K562 (cell line): Measurements from ENCODE around the gene GCN1. TPM values are rescaled to one million over a fixed set of nuclear protein-coding genes. Genes with fewer than 3 reads are reported as not detected.

Experiments used
- ATAC-seq: fragments of 200-7000 bp; cut with Tn5 transposase; 3 replicates; pipeline ENCODE4 v1.9.1; 2020; ENCODE audit warnings: moderate library complexity
- BruUV-seq: library from RNA; stranded (reverse); fragments of 400-500 nt; replicated peaks from 2 replicates; lab custom pipeline; 2021; lab: Mats Ljungman, UMichigan
- CTCF ChIA-PET: fragments of 300-600 bp; formaldehyde crosslinking; extraction: SDS; loops from one replicate; lab custom pipeline; 2021; ENCODE audit warnings: low intra/inter-chr PET ratio; lab: Yijun Ruan, JAX
- POLR2A ChIA-PET: fragments of 300-600, 350-650 bp; sonication (Branson Sonifier 250); formaldehyde crosslinking; extraction: SDS; loops from one replicate; lab custom pipeline; 2021; ENCODE audit warnings: antibody characterized with exemption, inconsistent platforms; lab: Yijun Ruan, JAX
- DNase-seq, 4 experiments: peaks; one replicate each; pipeline versions ENCODE4 v3.0.0 to v3.0.0-alpha.2; 2011 to 2018; ENCODE audit warnings: low spot score in 3 of 4, mixed read lengths in 3 of 4; ENCODE audit errors: extremely low read depth in 1 of 4
- FAIRE-seq: peaks from 2 replicates; lab custom pipeline; 2011; peaks lifted over from hg19 to GRCh38; lab: Jason Lieb, UNC
- H2AFZ ChIP-seq: 2 replicates; pipeline ENCODE4 v1.6.0; 2011; ENCODE audit warnings: low read depth, low read length, control low read depth, inconsistent platforms
- H3K27ac ChIP-seq: fragments of 200-600 bp; 3 replicates; pipeline ENCODE4 v1.8.0; 2011; ENCODE audit warnings: low read depth, mild to moderate bottlenecking, control low read depth, inconsistent platforms, low read length, moderate library complexity, mixed read lengths; ENCODE audit errors: extremely low read depth
- H3K27me3 ChIP-seq, 2 experiments: fragments of 300-600 bp in 1 of 2; 2 replicates in 1 of 2; 3 replicates in 1 of 2; pipeline versions ENCODE4 v1.6.0 to v1.8.0; 2011; ENCODE audit warnings: inconsistent platforms in 2 of 2, low read length in 2 of 2, mild to moderate bottlenecking in 1 of 2, mixed read lengths in 1 of 2, moderate library complexity in 1 of 2; ENCODE audit not compliant: control insufficient read depth in 2 of 2, insufficient read depth in 2 of 2
- H3K36me3 ChIP-seq: fragments of 300-600 bp; 3 replicates; pipeline ENCODE4 v1.8.0; 2011; ENCODE audit warnings: mild to moderate bottlenecking, low read length, inconsistent platforms; ENCODE audit not compliant: control insufficient read depth, insufficient read depth
- H3K4me1 ChIP-seq, 2 experiments: fragments of 200-600 bp in 1 of 2; replicated peaks in 1 of 2; 2 replicates in 1 of 2; 3 replicates in 1 of 2; pipeline versions ENCODE4 v1.5.1 to v1.8.0; 2011; ENCODE audit warnings: inconsistent platforms in 2 of 2, low read length in 2 of 2, mild to moderate bottlenecking in 1 of 2, mixed read lengths in 1 of 2, moderate library complexity in 1 of 2; ENCODE audit not compliant: control insufficient read depth in 2 of 2, insufficient read depth in 2 of 2
- H3K4me2 ChIP-seq: 2 replicates; pipeline ENCODE4 v1.6.1; 2011; ENCODE audit warnings: low read length, control low read depth, inconsistent platforms, mixed read lengths; ENCODE audit not compliant: insufficient read depth
- H3K4me3 ChIP-seq: fragments of 200-600 bp; sonication (generic), shearing (Covaris generic); 2 replicates; pipeline ENCODE4 v1.5.1; 2016; ENCODE audit warnings: control low read depth, inconsistent platforms
- H3K79me2 ChIP-seq: fragments of 200-600 bp; 3 replicates; pipeline ENCODE4 v1.8.0; 2011; ENCODE audit warnings: low read length, inconsistent platforms; ENCODE audit not compliant: control insufficient read depth, insufficient read depth
- H3K9ac ChIP-seq, 2 experiments: 2 replicates each; pipeline versions ENCODE4 v1.6.0 to v1.6.1; 2011; ENCODE audit warnings: low read depth in 2 of 2, low read length in 2 of 2, control low read depth in 1 of 2, inconsistent platforms in 1 of 2, mild to moderate bottlenecking in 1 of 2, mixed read lengths in 1 of 2; ENCODE audit not compliant: insufficient read depth in 1 of 2
- H3K9me1 ChIP-seq: one replicate; pipeline ENCODE4 v1.6.0; 2011; ENCODE audit warnings: inconsistent platforms, mild to moderate bottlenecking, low read length, moderate library complexity; ENCODE audit not compliant: control insufficient read depth, insufficient read depth
- H3K9me3 ChIP-seq: replicated peaks from 2 replicates; pipeline ENCODE4 v1.5.1; 2011; ENCODE audit warnings: low read depth, low read length, inconsistent platforms; ENCODE audit not compliant: control insufficient read depth, insufficient read depth
- H4K20me1 ChIP-seq: replicated peaks from 2 replicates; pipeline ENCODE4 v1.6.1; 2011; ENCODE audit warnings: low read length, inconsistent platforms, mixed read lengths; ENCODE audit not compliant: control insufficient read depth, insufficient read depth
- CHCHD3 ChIP-seq: fragments of 250-450 bp; sonication (Bioruptor Pico); IDR thresholded peaks from 2 replicates; pipeline ENCODE4 v2.1.2; 2022; ENCODE audit warnings: mild to moderate bottlenecking
- CREB1 ChIP-seq, 2 experiments: sonication (generic) in 1 of 2; formaldehyde crosslinking in 1 of 2; IDR thresholded peaks; 2 replicates each; pipeline versions ENCODE4 v1.6.1 to v1.8.0; 2012 to 2022; ENCODE audit warnings: inconsistent platforms in 1 of 2, mild to moderate bottlenecking in 1 of 2, missing genetic modification reagents in 1 of 2, moderate library complexity in 1 of 2
- CREM ChIP-seq: IDR thresholded peaks from 2 replicates; pipeline ENCODE4 v1.6.1; 2014; ENCODE audit warnings: antibody characterized with exemption, low read depth
- IRF2 ChIP-seq: sonication (generic); formaldehyde crosslinking; IDR thresholded peaks from 2 replicates; pipeline ENCODE4 v1.8.1; 2022; ENCODE audit warnings: mild to moderate bottlenecking, missing genetic modification reagents
- SUPT5H ChIP-seq: fragments of 450-650 bp; IDR thresholded peaks from 2 replicates; pipeline ENCODE4 v1.6.1; 2016
- WGBS: fragments of 100-300 bp; shearing (Covaris generic); methylation state at CpG from one replicate; pipeline ENCODE4 v1.1.6; 2016; ENCODE audit warnings: low coverage, mixed read lengths; ENCODE audit not compliant: insufficient coverage; ENCODE audit errors: missing lambda C conversion rate; 5-methylcytosine and 5-hydroxymethylcytosine counted together
- in situ Hi-C: fragments of 300-500 bp; cut with MboI; formaldehyde crosslinking; loops from 4 replicates; pipeline ENCODE4 v1.15.0; 2018; ENCODE audit warnings: inconsistent platforms, mixed read lengths
- intact Hi-C: fragments of 100-400 bp; cut with micrococcal nuclease; formaldehyde crosslinking; loops from 2 replicates; pipeline ENCODE4 v1.14.2; 2022
- polyA plus RNA-seq, 8 experiments: library from polyadenylated mRNA; depleted of rRNA in 4 of 8; stranded (reverse) in 5 of 8; unstranded in 3 of 8; fragments of >200 nt; fragmentation: Nextera tagmentation in 2 of 8; fragmentation: Illumina TruSeq in 1 of 8; extraction: Ambion mirVana in 2 of 8; extraction: Trizol in 1 of 8; gene quantifications; 2 replicates each; pipeline versions ENCODE4 v1.2.1 to v1.2.3, GENCODE V29; 2011 to 2014; ENCODE audit warnings: inconsistent platforms in 1 of 8, missing spikeins in 1 of 8
- total RNA-seq, 7 experiments: library from RNA; depleted of rRNA in 6 of 7; stranded (reverse); fragments of >200 nt in 6 of 7; fragmentation: Illumina TruSeq in 2 of 7; extraction: Trizol in 2 of 7; gene quantifications; 2 replicates each; pipeline versions ENCODE4 v1.2.1 to v1.2.3, GENCODE V29; 2011 to 2021; ENCODE audit warnings: low replicate concordance in 1 of 7
- TF ChIP-seq, protein P1 (sequence below): fragments of 450-650 bp; formaldehyde crosslinking; IDR thresholded peaks from 2 replicates; pipeline ENCODE4 v1.4.0; 2022; ENCODE audit warnings: missing genetic modification characterization

The GCN1 gene
- total and polyA plus RNA-seq, 9 of the 15 experiments (the other 6 are each of a cell fraction or from before 2014, with no cell fraction given), result 11.9 to 190 (median 51.7) TPM

- TF ChIP-seq CHCHD3 (CRISPR knock-in tag), result no peak
- TF ChIP-seq, all 486 proteins: peak for 0
Measured at GRCh38 chr12:120089796-120090195, 104.7 kb downstream of the GCN1 start (continued).

- ATAC-seq, result no peak
- Histone ChIP-seq H3K36me3 (peaks cover 7% of the 10 kb centered on the region; the same call in 1 of the 3 replicates), H3K4me1 (peaks cover 15 to 35% of the 10 kb centered on the region in 2 experiments; a peak in 3 of 5 replicates), H3K9me3 (no peaks in the 10 kb centered on the region), H3K9me1 (no peaks in the 10 kb centered on the region)
- ChIA-PET POLR2A (interaction anchor here (1.1 kb wide), 2 partner anchors 21 to 38 kb away, joined by 3 read pairs; no protein-coding TSS in a partner anchor), CTCF (no interaction called here)
- intact Hi-C loops (loop anchor here (5.0 kb wide), 1 partner anchor 102 kb away; the partner anchor contains the start of gene BICDL1), in situ Hi-C loops (no loop called here)
- BruUV-seq, result no TSS peak
- peak; percentile 30; the same call in 1 of the 2 replicates for TF ChIP-seq CREB1 (IDR thresholded peaks at IDR 0.05)
- no peak for TF ChIP-seq CREB1 (CRISPR knock-in tag; IDR thresholded peaks at IDR 0.05)
- TF ChIP-seq CREM, result 0 out of 2 replicates have a peak, but pooled peaks have one; percentile 23
- TF ChIP-seq IRF2, result no peak
- peak; percentile 27; the same call in 1 of the 2 replicates for TF ChIP-seq SUPT5H
- TF ChIP-seq, protein P1, sequence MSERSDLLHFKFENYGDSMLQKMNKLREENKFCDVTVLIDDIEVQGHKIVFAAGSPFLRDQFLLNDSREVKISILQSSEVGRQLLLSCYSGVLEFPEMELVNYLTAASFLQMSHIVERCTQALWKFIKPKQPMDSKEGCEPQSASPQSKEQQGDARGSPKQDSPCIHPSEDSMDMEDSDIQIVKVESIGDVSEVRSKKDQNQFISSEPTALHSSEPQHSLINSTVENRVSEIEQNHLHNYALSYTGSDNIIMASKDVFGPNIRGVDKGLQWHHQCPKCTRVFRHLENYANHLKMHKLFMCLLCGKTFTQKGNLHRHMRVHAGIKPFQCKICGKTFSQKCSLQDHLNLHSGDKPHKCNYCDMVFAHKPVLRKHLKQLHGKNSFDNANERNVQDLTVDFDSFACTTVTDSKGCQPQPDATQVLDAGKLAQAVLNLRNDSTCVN (CRISPR knock-in tag), result 0 out of 2 replicates have a peak, but pooled peaks have one; percentile 51
- TF ChIP-seq, all 486 proteins: peak for 4
- FAIRE-seq (peak; percentile 35), DNase-seq (no peak)
- Histone ChIP-seq H3K27me3 (no peaks in the 10 kb centered on the region), H2AFZ (no peak overlapping the region), H3K27ac (no peak overlapping the region), H3K4me3 (no peak overlapping the region), H3K79me2 (no peaks in the 10 kb centered on the region), H4K20me1 (peaks cover 6% of the 10 kb centered on the region), H3K9ac (no peak overlapping the region), H3K4me2 (no peak overlapping the region)
- WGBS, result 16% methylated on average over 8 of the region's 8 CpGs
Measured at GRCh38 chr12:120089105-120089504, 105.4 kb downstream of the GCN1 start.
